Prostate gland (tissue), 2 donors: ENCODE results near the gene VAMP1. TPM values are rescaled to one million over a fixed set of nuclear protein-coding genes. Genes with fewer than 3 reads are reported as not detected.

ENCODE experiments used
- DNase-seq: peaks from one replicate; pipeline ENCODE4 v3.0.0-alpha.2; 2019; ENCODE audit warnings: low spot score
- H3K27ac ChIP-seq, 2 donors: fragments of 200-600 bp; sonication (generic); 2 replicates each; pipeline ENCODE4 v1.5.1; 2017 to 2019
- H3K27me3 ChIP-seq: fragments of 200-600 bp; sonication (generic); replicated peaks from 2 replicates; pipeline ENCODE4 v1.5.1; 2019; ENCODE audit not compliant: insufficient read depth
- H3K36me3 ChIP-seq, 2 donors: fragments of 200-600 bp; sonication (generic); 1 replicate in 1 of 2; 2 replicates in 1 of 2; pipeline versions ENCODE4 v1.5.1 to v1.8.1; 2017 to 2019
- H3K4me1 ChIP-seq: fragments of 200-600 bp; sonication (generic); replicated peaks from 2 replicates; pipeline ENCODE4 v1.5.1; 2019
- H3K4me3 ChIP-seq, 2 donors: fragments of 200-600 bp; sonication (generic); 2 replicates each; pipeline ENCODE4 v1.5.1; 2017 to 2019
- H3K9me3 ChIP-seq: fragments of 200-600 bp; sonication (generic); 2 replicates; pipeline ENCODE4 v1.5.1; 2017
- POLR2A ChIP-seq: fragments of 450-650 bp; IDR thresholded peaks from one replicate; pipeline ENCODE4 v1.6.1; 2016; ENCODE audit warnings: antibody characterized with exemption, mild to moderate bottlenecking
- POLR2AphosphoS5 ChIP-seq: sonication (generic); formaldehyde crosslinking; IDR thresholded peaks from one replicate; pipeline ENCODE4 v1.6.1; 2017; ENCODE audit warnings: antibody characterized with exemption
- WGBS: methylation state at CpG from one replicate; pipeline ENCODE4 v1.1.5; 2018; 5-methylcytosine and 5-hydroxymethylcytosine counted together
- intact Hi-C: fragments of 100-400 bp; cut with DNase I; formaldehyde crosslinking; loops from one replicate; pipeline ENCODE4 v1.14.2; 2022
- total RNA-seq, 2 donors: library from RNA; depleted of rRNA; stranded (reverse); fragments of >200 nt; gene quantifications; one replicate each; pipeline ENCODE4 v1.1.0, GENCODE V29; 2016
- TF ChIP-seq, protein P1 (sequence below), 4 experiments: fragments of 200-600 bp in 2 of 4; fragments of 450-650 bp in 2 of 4; sonication (generic) in 2 of 4; IDR thresholded peaks; 1 replicate in 3 of 4; 2 replicates in 1 of 4; pipeline ENCODE4 v1.5.1; 2016 to 2019; ENCODE audit warnings: antibody characterized with exemption in 4 of 4, mild to moderate bottlenecking in 2 of 4, moderate library complexity in 2 of 4

The VAMP1 gene
- total RNA-seq, 2 donors from 2014 or later: 6.3 to 8.5 TPM

DNA sequence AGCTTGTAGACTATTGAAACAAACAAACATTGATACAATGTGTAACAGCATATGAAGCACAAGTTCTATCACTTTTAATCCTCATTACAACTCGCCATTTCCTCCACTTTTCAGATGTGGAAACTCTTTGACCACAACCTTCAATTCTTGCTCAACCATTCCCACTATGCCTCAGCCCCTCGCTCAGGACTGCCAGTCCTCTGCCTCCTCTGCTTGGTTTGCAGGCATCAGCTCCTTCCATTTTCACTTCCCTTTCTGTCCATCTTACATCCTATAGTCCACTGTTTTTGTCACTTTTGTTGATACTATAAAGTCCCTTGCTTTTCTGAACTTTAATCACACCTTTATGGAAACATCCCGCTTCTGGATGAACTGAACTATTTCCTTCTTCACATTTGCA lies 53.9 kb downstream of the VAMP1 start:
- H3K4me3 ChIP-seq: no peak overlapping the region
- TF ChIP-seq POLR2AphosphoS5 (no peak), POLR2A (no peak)
- TF ChIP-seq, protein P1, sequence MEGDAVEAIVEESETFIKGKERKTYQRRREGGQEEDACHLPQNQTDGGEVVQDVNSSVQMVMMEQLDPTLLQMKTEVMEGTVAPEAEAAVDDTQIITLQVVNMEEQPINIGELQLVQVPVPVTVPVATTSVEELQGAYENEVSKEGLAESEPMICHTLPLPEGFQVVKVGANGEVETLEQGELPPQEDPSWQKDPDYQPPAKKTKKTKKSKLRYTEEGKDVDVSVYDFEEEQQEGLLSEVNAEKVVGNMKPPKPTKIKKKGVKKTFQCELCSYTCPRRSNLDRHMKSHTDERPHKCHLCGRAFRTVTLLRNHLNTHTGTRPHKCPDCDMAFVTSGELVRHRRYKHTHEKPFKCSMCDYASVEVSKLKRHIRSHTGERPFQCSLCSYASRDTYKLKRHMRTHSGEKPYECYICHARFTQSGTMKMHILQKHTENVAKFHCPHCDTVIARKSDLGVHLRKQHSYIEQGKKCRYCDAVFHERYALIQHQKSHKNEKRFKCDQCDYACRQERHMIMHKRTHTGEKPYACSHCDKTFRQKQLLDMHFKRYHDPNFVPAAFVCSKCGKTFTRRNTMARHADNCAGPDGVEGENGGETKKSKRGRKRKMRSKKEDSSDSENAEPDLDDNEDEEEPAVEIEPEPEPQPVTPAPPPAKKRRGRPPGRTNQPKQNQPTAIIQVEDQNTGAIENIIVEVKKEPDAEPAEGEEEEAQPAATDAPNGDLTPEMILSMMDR (IDR thresholded peaks at IDR 0.05): no peak
- no peak for DNase-seq
- no peaks in the 10 kb centered on the region for H3K27me3 ChIP-seq
- no peaks in the 10 kb centered on the region for H3K9me3 ChIP-seq
- H3K27ac ChIP-seq: no peak overlapping the region
- intact Hi-C loops: no loop called here
- H3K36me3 ChIP-seq: no peaks in the 10 kb centered on the region
- 90% methylated on average over 3 of the region's 3 CpGs for WGBS
- no peaks in the 10 kb centered on the region for H3K4me1 ChIP-seq

Other genes starting within 250 kb of the VAMP1 start
- 1 to 10 TPM; 4.6 to 6.2 TPM for gene PLEKHG6, start 160.0 kb downstream of the VAMP1 start, total RNA-seq
- 100 to 1,000 TPM in 1 of 2 donors, 10 to 100 TPM in 1; 91.1 to 168 TPM for gene TNFRSF1A, start 128.6 kb downstream of the VAMP1 start, total RNA-seq
- gene SCNN1A, start 95.1 kb downstream of the VAMP1 start, total RNA-seq: 100 to 1,000 TPM; 128 to 211 TPM
- gene LTBR, start 86.5 kb downstream of the VAMP1 start, total RNA-seq: 100 to 1,000 TPM; 186 to 264 TPM
- 1 to 10 TPM; 1.5 to 2.5 TPM for gene CD27, start 25.7 kb downstream of the VAMP1 start, total RNA-seq
- 10 to 100 TPM; 31.6 to 39.9 TPM for gene TAPBPL, start 18.6 kb downstream of the VAMP1 start, total RNA-seq
- 10 to 100 TPM; 70.3 to 80.2 TPM for gene MRPL51, start 22.6 kb upstream of the VAMP1 start, total RNA-seq
- 10 to 100 TPM; 86.7 to 99.0 TPM for gene NCAPD2, start 23.4 kb upstream of the VAMP1 start, total RNA-seq
- 1,000 to 10,000 TPM; 1,469 to 2,105 TPM for gene GAPDH, start 63.8 kb upstream of the VAMP1 start, total RNA-seq
- gene IFFO1, start 85.4 kb upstream of the VAMP1 start, total RNA-seq: 10 to 100 TPM in 1 of 2 donors, 1 to 10 TPM in 1; 4.8 to 22.9 TPM
- gene NOP2, start 97.6 kb upstream of the VAMP1 start, total RNA-seq: 10 to 100 TPM; 14.5 to 42.9 TPM
- gene CHD4, start 136.7 kb upstream of the VAMP1 start, total RNA-seq: 100 to 1,000 TPM; 124 to 240 TPM
- 1 to 10 TPM in 1 of 2 donors, under 1 TPM in 1; 0.59 to 1.9 TPM for gene LPAR5, start 165.3 kb upstream of the VAMP1 start, total RNA-seq
- 10 to 100 TPM in 1 of 2 donors, 1 to 10 TPM in 1; 2.3 to 49.6 TPM for gene ACRBP, start 176.8 kb upstream of the VAMP1 start, total RNA-seq
- gene ING4, start 192.4 kb upstream of the VAMP1 start, total RNA-seq: 10 to 100 TPM; 75.5 to 78.9 TPM
- 10 to 100 TPM; 42.9 to 68.6 TPM for gene ZNF384, start 218.7 kb upstream of the VAMP1 start, total RNA-seq
- 1 to 10 TPM in 1 of 2 donors, not detected in 1; 3.1 TPM for gene PIANP, start 230.1 kb upstream of the VAMP1 start, total RNA-seq